GM19043 (cell line): ENCODE data around the gene HOXB3.
"Not testable (repeated sequence)": the region's sequence is repeated elsewhere in the genome, so short reads cannot be mapped to it uniquely, and the experiment has no call there.

Experiments
- ATAC-seq: cut with Tn5 transposase; IDR thresholded peaks from one replicate; pipeline ENCODE4 v1.9.1; 2021; ENCODE audit warnings: low read depth; ENCODE audit not compliant: unreplicated experiment

The HOXB3 gene

GRCh38 chr17:48510761-48511604, 79.1 kb downstream of the HOXB3 start:
- ATAC-seq = no peak

DNA sequence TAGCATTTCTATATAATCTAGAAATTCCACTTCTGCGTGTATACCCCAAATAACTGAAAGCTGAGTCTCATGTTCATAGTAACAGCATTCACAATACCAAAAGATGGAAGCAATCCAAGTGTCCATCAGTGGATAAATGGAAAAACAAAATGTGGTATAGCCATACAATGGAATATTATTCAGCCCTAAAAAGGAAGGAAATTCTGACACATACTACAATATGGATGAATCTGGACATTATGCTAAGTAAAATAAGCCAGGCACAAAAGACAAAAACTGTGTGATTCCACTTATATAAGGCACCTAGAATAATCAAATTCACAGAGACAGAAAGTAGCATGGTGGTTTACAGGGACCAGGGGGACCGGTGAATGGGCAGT, 79.7 kb downstream of the HOXB3 start:
- no peak for ATAC-seq

DNA sequence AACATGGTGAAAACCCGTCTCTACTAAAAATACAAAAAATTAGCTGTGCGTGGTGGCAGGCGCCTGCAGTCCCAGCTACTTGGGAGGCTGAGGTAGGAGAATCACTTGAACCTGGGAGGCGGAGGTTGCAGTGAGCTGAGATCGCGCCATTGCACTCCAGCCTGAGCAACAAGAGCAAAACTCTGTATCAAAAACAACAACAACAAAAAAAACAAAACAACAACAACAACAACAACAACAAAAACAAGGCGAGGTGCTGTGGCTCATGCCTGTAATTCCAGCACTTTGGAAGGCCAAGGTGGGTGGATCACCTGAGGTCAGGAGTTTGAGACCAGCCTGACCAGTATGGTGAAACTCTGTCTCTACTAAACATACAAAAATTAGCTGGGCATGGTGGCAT, 80.3 kb downstream of the HOXB3 start:
- not testable (repeated sequence) for ATAC-seq

GRCh38 chr17:48506246-48506645, 83.8 kb downstream of the HOXB3 start:
- ATAC-seq = no peak

- ATAC-seq = peak; percentile 71
Measured at GRCh38 chr17:48505788-48506187, 84.3 kb downstream of the HOXB3 start.

GRCh38 chr17:48504953-48505352, 85.1 kb downstream of the HOXB3 start:
- no peak for ATAC-seq

- ATAC-seq = no peak
Measured at GRCh38 chr17:48503747-48504146, 86.3 kb downstream of the HOXB3 start.

- ATAC-seq = no peak
Measured at GRCh38 chr17:48502901-48503300, 87.1 kb downstream of the HOXB3 start.

DNA sequence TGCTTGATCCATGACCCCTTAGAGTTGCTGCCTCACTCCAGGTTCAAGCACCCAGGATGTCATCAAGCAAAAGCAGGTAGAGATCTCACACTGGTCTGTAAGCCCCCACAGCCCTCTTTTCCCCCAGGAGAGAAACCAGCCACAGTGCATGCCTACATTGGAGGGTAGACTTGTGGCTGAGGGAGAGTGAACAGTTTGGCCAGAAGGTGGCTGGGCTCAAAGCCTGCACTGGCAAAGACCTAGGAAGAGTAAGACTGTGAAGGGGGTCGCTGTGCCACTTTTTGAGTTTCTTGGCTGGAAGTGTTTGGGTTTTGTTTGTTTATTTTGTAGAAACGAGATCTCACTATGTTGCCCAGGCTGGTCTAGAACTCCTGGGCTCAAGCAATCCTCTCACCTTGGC, 87.7 kb downstream of the HOXB3 start:
- no peak for ATAC-seq

- ATAC-seq = no peak
Measured at GRCh38 chr17:48500435-48501426, 89.3 kb downstream of the HOXB3 start.

DNA sequence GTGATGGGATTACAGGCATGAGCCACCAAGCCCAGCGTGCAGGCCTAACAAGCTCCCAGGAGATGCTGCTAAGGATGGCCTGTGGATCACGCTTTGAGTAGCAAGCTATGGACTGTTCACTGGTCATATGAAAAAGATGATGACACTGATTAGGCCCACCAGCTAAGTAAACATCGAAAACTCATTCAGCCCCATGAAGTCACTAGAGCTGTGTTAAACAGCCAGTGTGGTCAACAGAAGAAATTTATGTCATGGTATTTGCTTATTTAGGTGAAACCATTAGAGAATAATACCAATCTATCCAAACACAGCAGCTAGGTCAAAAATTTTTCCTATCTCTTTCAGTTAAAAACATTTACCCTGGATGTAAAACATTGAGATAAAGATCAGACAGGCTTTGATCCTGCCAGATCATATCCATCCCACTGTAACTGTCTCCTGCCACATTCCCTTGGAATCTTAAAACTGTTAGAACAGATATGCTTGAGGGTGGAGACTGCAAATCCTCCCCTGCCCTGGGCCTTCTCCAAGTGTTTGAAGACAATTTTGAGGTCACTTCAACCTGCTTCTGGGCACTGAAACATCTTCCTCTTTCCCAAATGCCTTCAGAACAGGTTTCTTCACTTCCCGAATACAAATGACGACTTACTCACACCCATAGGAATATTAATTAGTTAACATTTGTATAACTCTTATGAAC, 90.2 kb downstream of the HOXB3 start:
- ATAC-seq = no peak

- ATAC-seq = no peak
Measured at GRCh38 chr17:48499248-48499647, 90.8 kb downstream of the HOXB3 start.
